ENCODE data around the gene PRMT7. TPM values are rescaled to one million over a fixed set of nuclear protein-coding genes. Genes with fewer than 3 reads are reported as not detected.

PRMT7 gene
- total RNA-seq, 4 donors from 2014 or later: 74.1 to 91.5 (median 78.0) TPM

DNA sequence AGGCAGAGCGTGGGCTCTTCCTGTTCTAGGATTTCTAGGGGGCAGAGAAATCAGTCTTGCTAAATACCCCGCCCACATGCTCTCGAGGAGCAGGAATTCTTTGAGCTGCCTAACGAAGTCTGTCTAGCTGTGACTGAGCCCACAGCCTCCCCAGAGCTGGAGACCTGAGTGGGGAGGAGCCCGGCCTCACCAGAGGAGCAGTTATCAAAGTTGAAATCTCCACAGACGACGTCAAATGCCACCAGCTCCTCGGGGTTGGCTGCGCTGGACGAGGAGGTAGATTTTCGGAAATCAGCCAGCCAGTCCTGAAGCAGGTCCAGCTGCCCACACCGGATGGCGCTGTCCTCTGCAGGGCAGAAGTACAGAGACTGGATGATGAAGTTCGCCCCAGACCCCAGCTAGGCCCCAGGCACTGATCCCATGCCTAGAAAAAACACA is 53.8 kb downstream of the PRMT7 start:
- no peak for DNase-seq (ENCODE audit: low spot score in 2 of 2)
- H3K4me3 ChIP-seq: no peak overlapping the region

DNA sequence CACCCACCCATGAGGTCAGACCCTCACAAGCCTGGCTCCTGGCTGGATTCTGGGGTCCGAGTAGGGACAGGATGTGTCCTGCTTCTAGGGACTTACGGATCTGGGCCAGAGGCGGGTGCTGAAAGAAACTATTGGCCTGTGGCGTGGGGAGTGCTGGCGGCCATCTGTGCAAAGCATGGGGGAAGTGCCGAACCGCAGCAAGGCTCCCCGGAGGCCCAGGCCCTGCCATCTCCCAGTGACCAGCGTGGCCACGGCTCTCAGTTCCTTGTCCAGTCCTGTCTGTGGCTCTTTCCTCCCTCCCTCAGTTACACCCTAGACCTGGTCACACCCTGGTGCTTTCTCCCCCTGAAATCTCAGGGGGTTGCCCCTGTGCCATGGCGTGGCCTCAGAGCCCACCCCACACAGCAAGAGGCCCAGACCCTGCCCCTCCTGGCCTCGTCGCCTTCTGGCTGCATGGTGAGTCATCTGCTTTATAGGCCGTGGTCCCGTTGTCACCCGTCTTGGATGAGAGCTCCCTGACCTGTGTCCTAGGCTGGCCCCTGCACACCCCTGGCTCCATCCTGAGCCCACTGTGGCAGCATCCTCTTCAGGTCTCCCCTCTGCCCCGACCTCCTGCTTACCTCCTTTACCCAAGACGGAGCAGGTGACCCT is 54.5 kb downstream of the PRMT7 start:
- H3K4me3 ChIP-seq: no peak overlapping the region
- H3K36me3 ChIP-seq: peaks cover 0 to 15% (median 0%) of the 10 kb centered on the region in 3 donors
- H3K9me3 ChIP-seq: no peaks in the 10 kb centered on the region
- no peak overlapping the region for H3K27ac ChIP-seq
- WGBS, 2 donors: 46 to 60% methylated on average over 16 to 18 of the region's 18 CpGs
- TF ChIP-seq POLR2A (IDR thresholded peaks at IDR 0.05): no peak
- TF ChIP-seq EP300 (IDR thresholded peaks at IDR 0.05): no peak
- TF ChIP-seq, protein P1, sequence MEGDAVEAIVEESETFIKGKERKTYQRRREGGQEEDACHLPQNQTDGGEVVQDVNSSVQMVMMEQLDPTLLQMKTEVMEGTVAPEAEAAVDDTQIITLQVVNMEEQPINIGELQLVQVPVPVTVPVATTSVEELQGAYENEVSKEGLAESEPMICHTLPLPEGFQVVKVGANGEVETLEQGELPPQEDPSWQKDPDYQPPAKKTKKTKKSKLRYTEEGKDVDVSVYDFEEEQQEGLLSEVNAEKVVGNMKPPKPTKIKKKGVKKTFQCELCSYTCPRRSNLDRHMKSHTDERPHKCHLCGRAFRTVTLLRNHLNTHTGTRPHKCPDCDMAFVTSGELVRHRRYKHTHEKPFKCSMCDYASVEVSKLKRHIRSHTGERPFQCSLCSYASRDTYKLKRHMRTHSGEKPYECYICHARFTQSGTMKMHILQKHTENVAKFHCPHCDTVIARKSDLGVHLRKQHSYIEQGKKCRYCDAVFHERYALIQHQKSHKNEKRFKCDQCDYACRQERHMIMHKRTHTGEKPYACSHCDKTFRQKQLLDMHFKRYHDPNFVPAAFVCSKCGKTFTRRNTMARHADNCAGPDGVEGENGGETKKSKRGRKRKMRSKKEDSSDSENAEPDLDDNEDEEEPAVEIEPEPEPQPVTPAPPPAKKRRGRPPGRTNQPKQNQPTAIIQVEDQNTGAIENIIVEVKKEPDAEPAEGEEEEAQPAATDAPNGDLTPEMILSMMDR (IDR thresholded peaks at IDR 0.05): no peak
- H3K4me1 ChIP-seq: peaks cover 0 to 26% (median 8%) of the 10 kb centered on the region in 4 donors
- peaks cover 0 to 26% of the 10 kb centered on the region in 2 donors for H3K27me3 ChIP-seq
- DNase-seq (ENCODE audit: low spot score in 2 of 2): no peak

More for the DNA sequence above, 53.8 kb downstream of the PRMT7 start:
- H3K27me3 ChIP-seq: peaks cover 0 to 26% of the 10 kb centered on the region in 2 donors
- no peaks in the 10 kb centered on the region for H3K9me3 ChIP-seq
- TF ChIP-seq POLR2A (IDR thresholded peaks at IDR 0.05) (no peak), EP300 (IDR thresholded peaks at IDR 0.05) (no peak)
- TF ChIP-seq, protein P1 (IDR thresholded peaks at IDR 0.05): no peak
- H3K36me3 ChIP-seq: peaks cover 0 to 22% (median 0%) of the 10 kb centered on the region in 3 donors
- WGBS, 2 donors: 49 to 51% methylated on average over 14 of the region's 14 CpGs
- no peak overlapping the region for H3K27ac ChIP-seq
- H3K4me1 ChIP-seq: peaks cover 0 to 26% (median 8%) of the 10 kb centered on the region in 4 donors

DNA sequence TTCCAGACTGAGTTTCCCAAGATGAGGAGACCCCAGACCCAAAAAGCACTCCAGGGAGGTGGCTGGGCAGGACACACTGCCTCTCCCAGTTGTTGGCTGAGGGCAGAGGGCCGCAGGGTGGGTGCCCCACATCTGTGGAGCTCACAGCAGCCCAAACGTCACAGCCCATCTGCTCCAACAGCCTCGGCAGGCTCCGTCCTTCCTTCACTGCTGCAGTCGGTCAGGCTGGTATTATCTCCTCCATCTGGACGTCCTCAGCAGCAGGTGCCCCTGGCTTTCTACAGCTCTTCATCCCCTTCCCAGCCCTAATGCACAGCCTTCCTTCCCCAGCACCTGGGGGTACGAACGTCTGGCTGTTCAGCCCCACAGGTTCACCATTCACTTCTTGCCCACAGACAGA is 55.2 kb downstream of the PRMT7 start:
- no peak for TF ChIP-seq EP300 (IDR thresholded peaks at IDR 0.05)
- TF ChIP-seq, protein P1 (IDR thresholded peaks at IDR 0.05): no peak
- no peak for TF ChIP-seq POLR2A (IDR thresholded peaks at IDR 0.05)
- 58 to 68% methylated on average over 8 of the region's 8 CpGs for WGBS, 2 donors
- no peak for DNase-seq (ENCODE audit: low spot score in 2 of 2)
- no peak overlapping the region for H3K27ac ChIP-seq
- H3K36me3 ChIP-seq: peaks cover 0 to 7% (median 0%) of the 10 kb centered on the region in 3 donors
- peaks cover 0 to 26% of the 10 kb centered on the region in 2 donors for H3K27me3 ChIP-seq
- H3K4me3 ChIP-seq: no peak overlapping the region
- peaks cover 0 to 26% (median 8%) of the 10 kb centered on the region in 4 donors for H3K4me1 ChIP-seq
- no peaks in the 10 kb centered on the region for H3K9me3 ChIP-seq

DNA sequence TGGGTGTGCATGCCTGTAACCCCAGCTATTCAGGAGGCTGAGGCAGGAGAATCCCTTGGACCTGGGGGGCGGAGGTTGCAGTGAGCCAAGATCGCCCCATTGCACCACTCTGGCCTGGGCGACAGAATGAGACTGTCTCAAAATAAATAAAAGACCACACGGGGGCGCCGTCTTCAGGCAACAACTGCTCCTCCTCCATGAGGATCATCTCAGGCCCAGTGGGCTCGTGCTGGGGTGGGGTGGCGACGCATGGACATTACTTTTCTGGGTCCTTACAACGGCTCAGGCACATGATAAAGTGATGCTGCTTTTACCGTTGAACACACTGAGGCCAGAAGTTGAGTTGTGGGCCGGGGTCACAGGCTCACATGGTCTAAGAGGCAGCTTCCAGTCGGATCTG is 56.2 kb downstream of the PRMT7 start:
- 30 to 47% methylated on average over 13 of the region's 13 CpGs for WGBS, 2 donors

DNA sequence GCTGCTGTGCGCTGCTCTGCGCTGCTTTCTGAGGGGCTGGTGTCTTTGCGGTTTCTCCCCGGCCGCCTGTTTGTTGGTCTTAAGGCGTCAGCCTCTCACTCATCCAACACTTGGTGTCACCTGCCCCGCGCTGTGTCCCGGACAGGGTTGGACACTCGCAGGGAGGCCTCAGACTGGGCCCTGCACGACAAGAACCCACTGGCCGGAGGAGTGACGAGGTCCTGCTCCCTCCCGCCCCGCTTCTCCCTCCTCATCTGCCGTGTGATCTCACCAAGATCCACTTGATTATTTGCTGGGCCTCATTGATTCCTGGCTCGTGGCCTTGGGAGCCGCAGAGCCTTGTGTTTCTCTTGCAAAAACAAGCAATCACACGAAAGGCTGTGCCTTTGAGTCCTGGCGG is 56.6 kb downstream of the PRMT7 start:
- DNase-seq (ENCODE audit: low spot score in 2 of 2): no peak
- 75 to 78% methylated on average over 20 of the region's 20 CpGs for WGBS, 2 donors
- H3K36me3 ChIP-seq: no peaks in the 10 kb centered on the region
- no peak overlapping the region for H3K27ac ChIP-seq
- H3K4me1 ChIP-seq: peaks cover 0 to 21% (median 8%) of the 10 kb centered on the region in 4 donors
- TF ChIP-seq, protein P1 (IDR thresholded peaks at IDR 0.05): no peak
- TF ChIP-seq POLR2A (IDR thresholded peaks at IDR 0.05) (no peak), EP300 (IDR thresholded peaks at IDR 0.05) (no peak)
- H3K4me3 ChIP-seq: no peak overlapping the region
- no peaks in the 10 kb centered on the region for H3K9me3 ChIP-seq
- H3K27me3 ChIP-seq: peaks cover 0 to 26% of the 10 kb centered on the region in 2 donors

More for the DNA sequence above, 56.2 kb downstream of the PRMT7 start:
- Histone ChIP-seq H3K4me3 (no peak overlapping the region), H3K27ac (no peak overlapping the region), H3K36me3 (no peaks in the 10 kb centered on the region), H3K27me3 (peaks cover 0 to 26% of the 10 kb centered on the region in 2 donors), H3K4me1 (peaks cover 0 to 21% (median 8%) of the 10 kb centered on the region in 4 donors), H3K9me3 (no peaks in the 10 kb centered on the region)
- no peak for TF ChIP-seq POLR2A (IDR thresholded peaks at IDR 0.05)
- no peak for TF ChIP-seq EP300 (IDR thresholded peaks at IDR 0.05)
- TF ChIP-seq, protein P1 (IDR thresholded peaks at IDR 0.05): peak in 2 of 5 experiments; percentile 17 to 32
- DNase-seq (ENCODE audit: low spot score in 2 of 2): peak in 1 of 2 donors; percentile 41
